ENCODE results near the gene YIF1B.

YIF1B gene

GRCh38 chr19:38360351-38360750, 44.6 kb upstream of the YIF1B start:
- H3K4me3 ChIP-seq (ENCODE audit: low read depth, low read length) = no peak overlapping the region
- TF ChIP-seq, protein P1, sequence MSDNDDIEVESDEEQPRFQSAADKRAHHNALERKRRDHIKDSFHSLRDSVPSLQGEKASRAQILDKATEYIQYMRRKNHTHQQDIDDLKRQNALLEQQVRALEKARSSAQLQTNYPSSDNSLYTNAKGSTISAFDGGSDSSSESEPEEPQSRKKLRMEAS (IDR thresholded peaks at IDR 0.05; ENCODE audit: low read depth, low read length) = no peak
- TF ChIP-seq POLR2A (IDR thresholded peaks at IDR 0.05; ENCODE audit: extremely low read depth, insufficient read length) (no peak), MYC (IDR thresholded peaks at IDR 0.05; ENCODE audit: low read depth, low read length) (no peak)
- TF ChIP-seq, protein P2, sequence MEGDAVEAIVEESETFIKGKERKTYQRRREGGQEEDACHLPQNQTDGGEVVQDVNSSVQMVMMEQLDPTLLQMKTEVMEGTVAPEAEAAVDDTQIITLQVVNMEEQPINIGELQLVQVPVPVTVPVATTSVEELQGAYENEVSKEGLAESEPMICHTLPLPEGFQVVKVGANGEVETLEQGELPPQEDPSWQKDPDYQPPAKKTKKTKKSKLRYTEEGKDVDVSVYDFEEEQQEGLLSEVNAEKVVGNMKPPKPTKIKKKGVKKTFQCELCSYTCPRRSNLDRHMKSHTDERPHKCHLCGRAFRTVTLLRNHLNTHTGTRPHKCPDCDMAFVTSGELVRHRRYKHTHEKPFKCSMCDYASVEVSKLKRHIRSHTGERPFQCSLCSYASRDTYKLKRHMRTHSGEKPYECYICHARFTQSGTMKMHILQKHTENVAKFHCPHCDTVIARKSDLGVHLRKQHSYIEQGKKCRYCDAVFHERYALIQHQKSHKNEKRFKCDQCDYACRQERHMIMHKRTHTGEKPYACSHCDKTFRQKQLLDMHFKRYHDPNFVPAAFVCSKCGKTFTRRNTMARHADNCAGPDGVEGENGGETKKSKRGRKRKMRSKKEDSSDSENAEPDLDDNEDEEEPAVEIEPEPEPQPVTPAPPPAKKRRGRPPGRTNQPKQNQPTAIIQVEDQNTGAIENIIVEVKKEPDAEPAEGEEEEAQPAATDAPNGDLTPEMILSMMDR (IDR thresholded peaks at IDR 0.05; ENCODE audit: low read depth, low read length) = no peak
- no peak for DNase-seq (ENCODE audit: low read depth)

- no peak for TF ChIP-seq POLR2A (IDR thresholded peaks at IDR 0.05; ENCODE audit: extremely low read depth, insufficient read length)
- TF ChIP-seq, protein P2 (IDR thresholded peaks at IDR 0.05; ENCODE audit: low read depth, low read length) = no peak
- no peak for TF ChIP-seq MYC (IDR thresholded peaks at IDR 0.05; ENCODE audit: low read depth, low read length)
- TF ChIP-seq, protein P1 (IDR thresholded peaks at IDR 0.05; ENCODE audit: low read depth, low read length) = no peak
These were observed 43.7 kb upstream of the YIF1B start for GRCh38 chr19:38359242-38360021.

DNA sequence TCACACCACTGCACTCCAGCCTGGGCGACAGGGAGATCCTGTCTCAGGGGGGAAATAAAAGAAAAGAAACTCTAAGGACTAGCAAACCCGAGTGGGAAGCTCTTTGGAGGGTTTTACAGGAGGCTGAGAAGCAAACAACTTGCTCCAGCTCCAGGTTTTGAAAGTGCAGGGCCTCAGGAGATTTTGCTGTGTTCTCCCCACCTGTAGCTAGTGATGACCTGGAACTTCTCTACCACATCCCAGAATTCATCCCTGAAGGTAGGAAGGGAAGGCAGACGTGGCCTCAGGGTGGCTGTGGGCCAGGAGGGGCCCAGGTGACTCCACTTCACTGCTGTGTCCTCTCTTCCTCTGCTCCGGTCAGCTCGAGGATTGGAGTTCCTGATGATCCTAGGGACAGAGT, 42.3 kb upstream of the YIF1B start:
- no peak overlapping the region for H3K4me3 ChIP-seq (ENCODE audit: low read depth, low read length)
- DNase-seq (ENCODE audit: low read depth) = no peak
- TF ChIP-seq, protein P2 (IDR thresholded peaks at IDR 0.05; ENCODE audit: low read depth, low read length) = no peak
- TF ChIP-seq POLR2A (IDR thresholded peaks at IDR 0.05; ENCODE audit: extremely low read depth, insufficient read length) (no peak), MYC (IDR thresholded peaks at IDR 0.05; ENCODE audit: low read depth, low read length) (no peak)
- TF ChIP-seq, protein P1 (IDR thresholded peaks at IDR 0.05; ENCODE audit: low read depth, low read length) = no peak

More at GRCh38 chr19:38359242-38360021, 43.7 kb upstream of the YIF1B start:
- H3K4me3 ChIP-seq (ENCODE audit: low read depth, low read length) = no peak overlapping the region
- DNase-seq (ENCODE audit: low read depth) = no peak

DNA sequence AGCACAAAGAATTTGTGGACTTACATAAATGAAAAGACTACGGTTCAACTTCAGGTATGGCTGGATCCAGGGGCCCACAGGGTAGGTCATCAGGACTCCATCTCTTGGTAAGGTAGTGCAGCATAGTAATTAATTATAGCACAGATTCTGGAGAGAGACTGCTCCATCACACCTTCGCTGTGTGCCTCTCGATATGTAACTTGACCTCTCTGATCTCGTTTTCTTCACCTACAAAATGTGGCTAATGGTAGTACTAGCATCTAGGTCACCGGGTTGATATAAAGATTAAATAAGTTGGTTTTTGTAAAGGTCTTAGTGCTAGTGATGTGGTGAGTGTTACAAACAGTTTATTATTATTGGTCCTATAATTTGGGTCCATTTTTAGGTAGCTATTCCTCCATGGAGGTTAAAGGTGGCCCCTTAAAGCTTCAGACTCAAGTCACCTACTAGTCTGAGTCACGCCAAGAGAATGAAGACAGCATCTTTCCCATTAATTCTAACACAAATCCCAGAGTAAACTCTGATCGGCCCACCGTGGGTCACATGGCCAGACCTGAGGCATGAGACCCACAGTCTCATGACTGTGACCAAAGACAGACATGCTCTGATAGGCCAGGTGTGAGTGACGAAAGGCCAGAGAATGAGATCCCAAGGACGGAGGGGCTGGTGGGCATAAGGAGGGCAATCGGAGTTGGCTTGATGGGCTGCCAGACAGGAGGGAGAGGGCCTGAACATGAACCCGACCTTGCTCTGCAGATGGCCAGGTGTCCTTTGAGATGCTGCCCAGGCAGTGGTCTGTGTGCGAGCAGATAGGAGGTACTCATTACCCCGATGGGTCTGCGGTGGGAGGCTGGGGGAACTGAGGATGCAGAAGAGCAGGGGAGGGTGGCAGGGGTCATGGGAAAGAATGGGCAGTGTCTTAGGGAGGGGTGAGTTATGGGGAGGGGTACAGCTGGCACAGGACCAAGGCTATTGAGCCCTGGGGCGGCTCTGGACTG, 40.3 kb upstream of the YIF1B start:
- H3K4me3 ChIP-seq (ENCODE audit: low read depth, low read length) = no peak overlapping the region
- DNase-seq (ENCODE audit: low read depth) = no peak
- TF ChIP-seq, protein P1 (IDR thresholded peaks at IDR 0.05; ENCODE audit: low read depth, low read length) = no peak

GRCh38 chr19:38352611-38353010, 36.9 kb upstream of the YIF1B start:
- H3K4me3 ChIP-seq (ENCODE audit: low read depth, low read length) = no peak overlapping the region
- TF ChIP-seq MYC (IDR thresholded peaks at IDR 0.05; ENCODE audit: low read depth, low read length) (no peak), POLR2A (IDR thresholded peaks at IDR 0.05; ENCODE audit: extremely low read depth, insufficient read length) (no peak)
- TF ChIP-seq, protein P2 (IDR thresholded peaks at IDR 0.05; ENCODE audit: low read depth, low read length) = no peak
- TF ChIP-seq, protein P1 (IDR thresholded peaks at IDR 0.05; ENCODE audit: low read depth, low read length) = no peak
- no peak for DNase-seq (ENCODE audit: low read depth)
